ENCODE measurements around the gene LGALS7. TPM values are rescaled to one million over a fixed set of nuclear protein-coding genes. Genes with fewer than 3 reads are reported as not detected.

LGALS7 gene
- total and polyA plus RNA-seq, 2 of the 8 experiments (the other 6 are each of a cell fraction or from before 2014, with no cell fraction given): 0.32 TPM; not detected in 1

DNA sequence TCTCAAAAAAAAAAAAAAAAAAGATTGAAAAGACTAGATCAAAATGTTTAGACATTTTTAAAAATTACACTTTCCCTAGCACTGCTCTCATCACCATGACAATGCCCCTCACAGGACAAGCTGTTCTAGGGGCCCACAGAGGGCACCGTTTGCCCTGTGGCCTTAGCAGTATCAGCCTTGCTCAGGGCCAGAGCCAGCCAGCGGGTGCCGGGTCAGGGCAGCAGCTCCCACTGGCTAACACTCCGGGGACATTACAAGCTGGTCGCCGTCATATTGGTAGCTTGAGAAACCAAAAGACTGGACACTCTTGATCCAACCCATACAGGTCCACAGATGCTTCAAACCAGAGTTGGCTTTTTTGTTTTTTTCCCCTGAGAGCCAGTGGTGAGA is 47.0 kb downstream of the LGALS7 start:
- Histone ChIP-seq H3K36me3 (ENCODE audit: control insufficient read depth in 2 of 4, insufficient read depth in 4 of 4, low read length in 3 of 4) (peaks cover 27 to 81% (median 66%) of the 10 kb centered on the region in 4 experiments; a peak in 7 of 8 replicates), H3K79me2 (ENCODE audit: control insufficient read depth in 1 of 2, insufficient read depth in 2 of 2, low read length in 2 of 2) (no peaks in the 10 kb centered on the region), H4K8ac (ENCODE audit: extremely low read depth, insufficient read depth, low read length) (peak overlapping the region; percentile 21; the same call in 1 of the 2 replicates), H2BK15ac (ENCODE audit: low read length) (no peak overlapping the region), H3K23ac (ENCODE audit: insufficient read length) (no peak overlapping the region), H4K91ac (replicated peaks; ENCODE audit: insufficient read length, low read length) (no peak overlapping the region), H3K4me3 (ENCODE audit: extremely low read depth in 1 of 4, insufficient read depth in 2 of 4, low read depth in 3 of 4, low read length in 4 of 4) (no peak overlapping the region), H3K9me3 (ENCODE audit: insufficient read depth in 2 of 2, low read depth in 1 of 2, low read length in 1 of 2) (no peaks in the 10 kb centered on the region), H3K18ac (ENCODE audit: extremely low read depth, low read length) (no peak overlapping the region), H3K4me2 (ENCODE audit: insufficient read depth in 1 of 2, low read depth in 2 of 2, low read length in 2 of 2) (no peak overlapping the region), H3K27me3 (replicated peaks in 1 of 4; ENCODE audit: control insufficient read depth in 3 of 4, extremely low read depth in 1 of 4, insufficient read depth in 3 of 4, low read length in 3 of 4) (no peaks in the 10 kb centered on the region), H3K4ac (replicated peaks; ENCODE audit: insufficient read length, low read depth, low read length) (no peak overlapping the region), H4K20me1 (replicated peaks in 1 of 2; ENCODE audit: control insufficient read depth in 1 of 2, insufficient read depth in 2 of 2, low read length in 2 of 2) (peaks cover 4 to 20% of the 10 kb centered on the region in 2 experiments), H3K4me1 (replicated peaks in 1 of 4; ENCODE audit: control insufficient read depth in 3 of 4, insufficient read depth in 4 of 4, low read length in 3 of 4) (no peaks in the 10 kb centered on the region), H3K56ac (replicated peaks; ENCODE audit: insufficient read length, low read depth, low read length) (no peak overlapping the region), H3K27ac (ENCODE audit: low read depth, low read length) (no peak overlapping the region), H3K9ac (replicated peaks in 1 of 4; ENCODE audit: extremely low read depth in 1 of 4, low read depth in 3 of 4, low read length in 3 of 4) (no peak overlapping the region), H2AFZ (ENCODE audit: low read length) (no peak overlapping the region), H2BK20ac (ENCODE audit: low read length) (no peak overlapping the region), H4K5ac (ENCODE audit: insufficient read length, low read depth, low read length) (no peak overlapping the region), H3K14ac (ENCODE audit: insufficient read length) (no peak overlapping the region), H2BK5ac (ENCODE audit: low read depth, low read length) (no peak overlapping the region), H2BK120ac (replicated peaks; ENCODE audit: low read depth, low read length) (no peak overlapping the region), H2AK5ac (ENCODE audit: low read depth, low read length) (no peak overlapping the region), H3K23me2 (ENCODE audit: low read depth, low read length) (no peaks in the 10 kb centered on the region), H2BK12ac (ENCODE audit: low read depth, low read length) (no peak overlapping the region), H3K79me1 (ENCODE audit: low read depth, low read length) (no peaks in the 10 kb centered on the region)
- no peak for DNase-seq (ENCODE audit: low read depth in 1 of 2, low spot score in 2 of 2)
- TF ChIP-seq CHD1 (IDR thresholded peaks at IDR 0.05; ENCODE audit: low read depth, low read length) (no peak), CREB1 (IDR thresholded peaks at IDR 0.05) (no peak), NANOG (IDR thresholded peaks at IDR 0.05; ENCODE audit: insufficient read depth, low read depth, low read length, poor library complexity, severe bottlenecking) (no peak), JUND (IDR thresholded peaks at IDR 0.05; ENCODE audit: low read length) (no peak), ASH2L (IDR thresholded peaks at IDR 0.05; ENCODE audit: low read length) (no peak), TBP (IDR thresholded peaks at IDR 0.05; ENCODE audit: low read depth, low read length) (no peak), SP1 (IDR thresholded peaks at IDR 0.05; ENCODE audit: low read depth, low read length) (no peak)
- no peak for FAIRE-seq
- ChIA-PET CTCF (ENCODE audit: partially characterized antibody) (interaction anchor here (0.6 to 2.0 kb wide), 6 partner anchors 9 to 109 kb away, joined by 3 to 7 read pairs (median 4); no protein-coding TSS in a partner anchor), POLR2A (ENCODE audit: partially characterized antibody) (interaction anchor here (1.2 to 2.4 kb wide), 3 partner anchors 8 to 99 kb away, joined by 3 to 9 read pairs (median 4); no protein-coding TSS in a partner anchor)
- WGBS, 2 experiments (ENCODE audit: extremely low coverage in 1 of 2, insufficient coverage in 1 of 2, insufficient read length in 1 of 2, insufficient replicate concordance in 2 of 2, low coverage in 1 of 2, low lambda C conversion rate in 2 of 2, missing lambda C conversion rate in 1 of 2): 96% methylated on average over 6 of the region's 6 CpGs; no CpG with 5 or more reads in 1 of the 2 experiments

Measured in H1 (cell line).